Measurements from ENCODE around the gene CPNE7.

Gene CPNE7

DNA sequence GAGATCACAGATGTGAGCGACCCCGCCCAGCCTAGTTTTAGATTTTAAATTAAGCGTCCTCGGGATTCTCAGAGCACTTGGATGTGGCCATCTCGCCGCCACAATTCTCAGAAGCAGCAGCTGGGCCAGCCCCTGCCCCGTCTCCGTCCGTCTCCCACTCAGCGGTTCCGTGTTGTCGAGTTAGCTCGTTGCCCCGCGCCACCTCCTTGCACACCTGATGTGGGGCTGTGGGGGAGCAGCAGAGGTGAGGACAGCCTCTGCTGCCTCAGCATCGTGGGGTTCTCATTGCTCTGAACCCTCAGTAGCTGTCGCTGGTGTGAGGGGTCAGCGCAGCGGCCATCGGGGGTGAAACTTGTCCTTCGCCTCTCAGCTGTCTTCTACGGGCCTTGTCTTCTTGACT is 23.2 kb upstream of the CPNE7 start:
- H3K4me1 ChIP-seq (ENCODE audit: insufficient read depth, low read length, poor library complexity, severe bottlenecking): no peaks in the 10 kb centered on the region
- H3K9me2 ChIP-seq (replicated peaks; ENCODE audit: low read depth, low read length): no peaks in the 10 kb centered on the region
- H3K9me3 ChIP-seq (ENCODE audit: insufficient read depth, low read depth, low read length): no peaks in the 10 kb centered on the region
- no peak overlapping the region for H3K4me3 ChIP-seq (ENCODE audit: low read length, poor library complexity, severe bottlenecking)
- TF ChIP-seq, protein P1, sequence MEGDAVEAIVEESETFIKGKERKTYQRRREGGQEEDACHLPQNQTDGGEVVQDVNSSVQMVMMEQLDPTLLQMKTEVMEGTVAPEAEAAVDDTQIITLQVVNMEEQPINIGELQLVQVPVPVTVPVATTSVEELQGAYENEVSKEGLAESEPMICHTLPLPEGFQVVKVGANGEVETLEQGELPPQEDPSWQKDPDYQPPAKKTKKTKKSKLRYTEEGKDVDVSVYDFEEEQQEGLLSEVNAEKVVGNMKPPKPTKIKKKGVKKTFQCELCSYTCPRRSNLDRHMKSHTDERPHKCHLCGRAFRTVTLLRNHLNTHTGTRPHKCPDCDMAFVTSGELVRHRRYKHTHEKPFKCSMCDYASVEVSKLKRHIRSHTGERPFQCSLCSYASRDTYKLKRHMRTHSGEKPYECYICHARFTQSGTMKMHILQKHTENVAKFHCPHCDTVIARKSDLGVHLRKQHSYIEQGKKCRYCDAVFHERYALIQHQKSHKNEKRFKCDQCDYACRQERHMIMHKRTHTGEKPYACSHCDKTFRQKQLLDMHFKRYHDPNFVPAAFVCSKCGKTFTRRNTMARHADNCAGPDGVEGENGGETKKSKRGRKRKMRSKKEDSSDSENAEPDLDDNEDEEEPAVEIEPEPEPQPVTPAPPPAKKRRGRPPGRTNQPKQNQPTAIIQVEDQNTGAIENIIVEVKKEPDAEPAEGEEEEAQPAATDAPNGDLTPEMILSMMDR (conservative IDR thresholded peaks at IDR 0.05; ENCODE audit: low read length): no peak
- TF ChIP-seq EZH2phosphoT487 (IDR thresholded peaks at IDR 0.05; ENCODE audit: borderline replicate concordance): no peak
- no peak overlapping the region for H3K9ac ChIP-seq (ENCODE audit: low read depth, low read length, poor library complexity, severe bottlenecking)
- no peaks in the 10 kb centered on the region for H3K36me3 ChIP-seq (ENCODE audit: insufficient read depth, low read length)
- no peaks in the 10 kb centered on the region for H3K27me3 ChIP-seq (ENCODE audit: insufficient read depth, low read length, poor library complexity, severe bottlenecking)
- no peaks in the 10 kb centered on the region for H3F3A ChIP-seq (ENCODE audit: low read depth)
- no peak overlapping the region for H3K4me2 ChIP-seq (ENCODE audit: low read depth, low read length, poor library complexity, severe bottlenecking)
- H4K20me1 ChIP-seq (ENCODE audit: insufficient read depth, low read length, poor library complexity, severe bottlenecking): no peaks in the 10 kb centered on the region
- H3K79me2 ChIP-seq (ENCODE audit: insufficient read depth, low read length): no peaks in the 10 kb centered on the region
- no peak overlapping the region for H2AFZ ChIP-seq (ENCODE audit: low read length)

DNA sequence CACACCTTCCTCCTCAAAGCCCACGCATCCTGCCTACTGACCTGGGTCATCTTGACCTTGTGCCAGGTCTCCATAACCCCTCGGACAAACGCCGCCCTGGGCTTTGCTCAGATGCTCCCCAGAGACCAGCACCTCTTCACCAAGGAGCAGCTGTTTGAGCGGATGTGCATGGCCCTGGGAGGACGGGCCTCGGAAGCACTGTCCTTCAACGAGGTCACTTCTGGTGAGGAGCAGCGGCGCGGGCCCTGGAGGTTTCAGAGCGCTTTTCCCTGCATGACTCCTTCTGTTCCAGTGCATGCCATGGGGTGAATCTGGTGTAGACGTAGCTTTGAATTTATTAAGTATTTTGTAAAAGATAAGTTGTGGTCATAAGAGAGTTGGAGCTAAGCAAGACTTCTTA is 22.6 kb upstream of the CPNE7 start:
- Histone ChIP-seq H3K27me3 (ENCODE audit: insufficient read depth, low read length, poor library complexity, severe bottlenecking) (no peaks in the 10 kb centered on the region), H3K4me2 (ENCODE audit: low read depth, low read length, poor library complexity, severe bottlenecking) (no peak overlapping the region), H3K9me3 (ENCODE audit: insufficient read depth, low read depth, low read length) (no peaks in the 10 kb centered on the region), H3K4me3 (ENCODE audit: low read length, poor library complexity, severe bottlenecking) (no peak overlapping the region), H3K79me2 (ENCODE audit: insufficient read depth, low read length) (no peaks in the 10 kb centered on the region), H3K9ac (ENCODE audit: low read depth, low read length, poor library complexity, severe bottlenecking) (no peak overlapping the region), H3K9me2 (replicated peaks; ENCODE audit: low read depth, low read length) (no peaks in the 10 kb centered on the region), H3K4me1 (ENCODE audit: insufficient read depth, low read length, poor library complexity, severe bottlenecking) (no peaks in the 10 kb centered on the region), H2AFZ (ENCODE audit: low read length) (no peak overlapping the region), H4K20me1 (ENCODE audit: insufficient read depth, low read length, poor library complexity, severe bottlenecking) (no peaks in the 10 kb centered on the region), H3F3A (ENCODE audit: low read depth) (no peaks in the 10 kb centered on the region), H3K36me3 (ENCODE audit: insufficient read depth, low read length) (no peaks in the 10 kb centered on the region)
- TF ChIP-seq, protein P1 (conservative IDR thresholded peaks at IDR 0.05; ENCODE audit: low read length): no peak
- no peak for TF ChIP-seq EZH2phosphoT487 (IDR thresholded peaks at IDR 0.05; ENCODE audit: borderline replicate concordance)

DNA sequence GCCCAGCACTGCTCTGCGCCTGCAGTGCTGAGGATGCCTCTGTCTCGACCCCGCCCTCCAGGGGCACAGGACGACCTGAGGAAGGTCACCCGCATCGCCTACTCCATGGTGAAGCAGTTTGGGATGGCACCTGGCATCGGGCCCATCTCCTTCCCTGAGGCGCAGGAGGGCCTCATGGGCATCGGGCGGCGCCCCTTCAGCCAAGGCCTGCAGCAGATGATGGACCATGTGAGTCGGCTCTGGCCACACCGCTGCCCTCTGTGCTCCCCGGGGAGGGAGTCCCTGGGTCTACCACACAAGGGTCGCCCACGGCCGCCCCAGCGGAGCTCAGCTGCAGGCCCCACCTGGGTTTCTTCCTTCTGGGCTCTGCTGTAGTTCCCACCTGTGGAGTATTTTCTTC is 21.8 kb upstream of the CPNE7 start:
- H3K9me2 ChIP-seq (replicated peaks; ENCODE audit: low read depth, low read length): no peaks in the 10 kb centered on the region
- no peak overlapping the region for H2AFZ ChIP-seq (ENCODE audit: low read length)
- no peak overlapping the region for H3K4me2 ChIP-seq (ENCODE audit: low read depth, low read length, poor library complexity, severe bottlenecking)
- H3F3A ChIP-seq (ENCODE audit: low read depth): no peaks in the 10 kb centered on the region
- no peaks in the 10 kb centered on the region for H3K27me3 ChIP-seq (ENCODE audit: insufficient read depth, low read length, poor library complexity, severe bottlenecking)
- H4K20me1 ChIP-seq (ENCODE audit: insufficient read depth, low read length, poor library complexity, severe bottlenecking): no peaks in the 10 kb centered on the region
- no peaks in the 10 kb centered on the region for H3K4me1 ChIP-seq (ENCODE audit: insufficient read depth, low read length, poor library complexity, severe bottlenecking)
- no peak for TF ChIP-seq EZH2phosphoT487 (IDR thresholded peaks at IDR 0.05; ENCODE audit: borderline replicate concordance)
- TF ChIP-seq, protein P1 (conservative IDR thresholded peaks at IDR 0.05; ENCODE audit: low read length): no peak
- H3K79me2 ChIP-seq (ENCODE audit: insufficient read depth, low read length): no peaks in the 10 kb centered on the region
- H3K4me3 ChIP-seq (ENCODE audit: low read length, poor library complexity, severe bottlenecking): no peak overlapping the region
- no peaks in the 10 kb centered on the region for H3K36me3 ChIP-seq (ENCODE audit: insufficient read depth, low read length)
- no peaks in the 10 kb centered on the region for H3K9me3 ChIP-seq (ENCODE audit: insufficient read depth, low read depth, low read length)
- no peak overlapping the region for H3K9ac ChIP-seq (ENCODE audit: low read depth, low read length, poor library complexity, severe bottlenecking)
